Uterus (tissue), 2 donors: Measurements from ENCODE around the gene TMEM237.

Experiments used
- CTCF ChIP-seq, 4 experiments: fragments of 200-600 bp in 2 of 4; fragments of 450-650 bp in 2 of 4; sonication (generic) in 2 of 4; IDR thresholded peaks; one replicate each; pipeline ENCODE4 v1.5.1; 2016 to 2019; ENCODE audit warnings: antibody characterized with exemption in 4 of 4, mild to moderate bottlenecking in 2 of 4, moderate library complexity in 1 of 4
- POLR2A ChIP-seq, 2 donors: fragments of 450-650 bp; IDR thresholded peaks; one replicate each; pipeline ENCODE4 v1.6.1; 2016; ENCODE audit warnings: antibody characterized with exemption in 2 of 2, mild to moderate bottlenecking in 1 of 2, moderate library complexity in 1 of 2

GRCh38 chr2:201575971-201576370 lies 67.3 kb downstream of the TMEM237 start:
- no peak for TF ChIP-seq CTCF (IDR thresholded peaks at IDR 0.05)
- TF ChIP-seq POLR2A (IDR thresholded peaks at IDR 0.05), result no peak
